Lower lobe of right lung (tissue), 2 donors: ENCODE measurements around the gene MAPK11. TPM values are rescaled to one million over a fixed set of nuclear protein-coding genes. Genes with fewer than 3 reads are reported as not detected.

Source experiments
- ATAC-seq, 2 donors: fragments of 200-7000 bp; cut with Tn5 transposase; one replicate each; pipeline ENCODE4 v1.9.1; 2020 to 2022; ENCODE audit warnings: mild to moderate bottlenecking in 2 of 2, moderate library complexity in 2 of 2
- DNase-seq: peaks from one replicate; pipeline ENCODE4 v3.0.0-alpha.2; 2020
- H3K27ac ChIP-seq: fragments of 200-600 bp; one replicate; pipeline ENCODE4 v1.8.0; 2022
- H3K27me3 ChIP-seq: fragments of 200-600 bp; one replicate; pipeline ENCODE4 v1.8.0; 2022; ENCODE audit warnings: low read depth
- H3K36me3 ChIP-seq: fragments of 200-600 bp; one replicate; pipeline ENCODE4 v1.8.0; 2022; ENCODE audit warnings: mild to moderate bottlenecking
- H3K4me1 ChIP-seq: fragments of 200-600 bp; one replicate; pipeline ENCODE4 v1.8.0; 2022
- H3K4me3 ChIP-seq: fragments of 200-600 bp; one replicate; pipeline ENCODE4 v1.8.0; 2022; ENCODE audit warnings: mild to moderate bottlenecking
- H3K9me3 ChIP-seq: fragments of 200-600 bp; one replicate; pipeline ENCODE4 v1.8.0; 2022
- CTCF ChIP-seq: fragments of 200-600 bp; IDR thresholded peaks from one replicate; pipeline ENCODE4 v1.8.0; 2022; ENCODE audit warnings: antibody characterized with exemption, mild to moderate bottlenecking
- intact Hi-C: fragments of 100-400 bp; cut with DNase I; formaldehyde crosslinking; loops from one replicate; pipeline ENCODE4 v1.11.0; 2022
- total RNA-seq: library from RNA; stranded (reverse); fragmentation: NEBNext Ultra II Directional; extraction: Animal tissue kit (Norgen Biotek cat#: 25700); gene quantifications from one replicate; pipeline ENCODE4 v1.2.1, GENCODE V29; 2021
- donor health status: DM: no; HTN: yes; CAD: no; lungs with severe emphysema.

The MAPK11 gene
- total RNA-seq, 1 donor from 2014 or later = 13.1 TPM

GRCh38 chr22:50278461-50278860, 8.3 kb upstream of the MAPK11 start:
- H3K36me3 ChIP-seq = peaks cover 85% of the 10 kb centered on the region
- no peak overlapping the region for H3K4me3 ChIP-seq
- intact Hi-C loops = loop anchor here (10.0 kb wide), 1 partner anchor 46 kb away; the partner anchor contains the start of gene DENND6B
- no peak for TF ChIP-seq CTCF
- H3K27me3 ChIP-seq = no peaks in the 10 kb centered on the region
- H3K9me3 ChIP-seq = no peaks in the 10 kb centered on the region
- peaks cover 22% of the 10 kb centered on the region for H3K4me1 ChIP-seq
- no peak for ATAC-seq
- no peak overlapping the region for H3K27ac ChIP-seq
- DNase-seq = no peak

- Histone ChIP-seq H3K36me3 (peaks cover 78% of the 10 kb centered on the region), H3K27ac (no peak overlapping the region), H3K4me3 (no peak overlapping the region), H3K27me3 (no peaks in the 10 kb centered on the region), H3K4me1 (peaks cover 18% of the 10 kb centered on the region), H3K9me3 (no peaks in the 10 kb centered on the region)
- no peak for TF ChIP-seq CTCF
- DNase-seq (no peak), ATAC-seq (no peak)
- intact Hi-C loops = loop anchor here (10.0 kb wide), 1 partner anchor 47 kb away; the partner anchor contains the start of gene DENND6B
These were observed 7.6 kb upstream of the MAPK11 start for GRCh38 chr22:50277761-50278160.

GRCh38 chr22:50276143-50276542, 6.0 kb upstream of the MAPK11 start:
- DNase-seq = peak; percentile 88
- Histone ChIP-seq H3K4me1 (peaks cover 19% of the 10 kb centered on the region), H3K9me3 (no peaks in the 10 kb centered on the region), H3K4me3 (no peak overlapping the region), H3K36me3 (peaks cover 62% of the 10 kb centered on the region), H3K27me3 (no peaks in the 10 kb centered on the region), H3K27ac (peak overlapping the region; percentile 41)
- intact Hi-C loops = loop anchor here (10.0 kb wide), 1 partner anchor 49 kb away; the partner anchor contains the start of gene DENND6B
- peak; percentile 68 for TF ChIP-seq CTCF
- peak; percentile 89 to 93 for ATAC-seq

- Histone ChIP-seq H3K9me3 (no peaks in the 10 kb centered on the region), H3K27me3 (no peaks in the 10 kb centered on the region), H3K4me1 (peaks cover 25% of the 10 kb centered on the region), H3K36me3 (peaks cover 54% of the 10 kb centered on the region), H3K4me3 (no peak overlapping the region), H3K27ac (no peak overlapping the region)
- intact Hi-C loops = loop anchor here (10.0 kb wide), 1 partner anchor 49 kb away; the partner anchor contains the start of gene DENND6B
- DNase-seq = no peak
- ATAC-seq = no peak
- no peak for TF ChIP-seq CTCF
These were observed 5.2 kb upstream of the MAPK11 start for GRCh38 chr22:50275181-50276055.

GRCh38 chr22:50274771-50275170, 4.6 kb upstream of the MAPK11 start:
- no peaks in the 10 kb centered on the region for H3K27me3 ChIP-seq
- TF ChIP-seq CTCF = no peak
- no peaks in the 10 kb centered on the region for H3K9me3 ChIP-seq
- ATAC-seq = no peak
- no peak overlapping the region for H3K4me3 ChIP-seq
- intact Hi-C loops = loop anchor here (10.0 kb wide), 1 partner anchor 50 kb away; the partner anchor contains the start of gene DENND6B
- H3K36me3 ChIP-seq = peaks cover 48% of the 10 kb centered on the region
- peaks cover 29% of the 10 kb centered on the region for H3K4me1 ChIP-seq
- DNase-seq = no peak
- no peak overlapping the region for H3K27ac ChIP-seq
